ENCODE results near the gene EPS15.

Gene EPS15

GRCh38 chr1:51344602-51345299 lies 174.3 kb downstream of the EPS15 start:
- no peaks in the 10 kb centered on the region for H3K36me3 ChIP-seq (replicated peaks)
- in situ Hi-C loops (cut with HindIII; ENCODE audit: low pct_ligation_motif_present, low sequenced_read_pairs) = no loop called here
- peak overlapping the region; percentile 27 for H3K4me3 ChIP-seq (ENCODE audit: low read depth, low read length)
- no peak for TF ChIP-seq CTCF (IDR thresholded peaks at IDR 0.05; ENCODE audit: low read depth, low read length, missing control alignments)
- DNase-seq = no peak
- H3K27ac ChIP-seq = no peak overlapping the region
- H3K27me3 ChIP-seq (replicated peaks) = peaks cover 14% of the 10 kb centered on the region

GRCh38 chr1:51344276-51344601 lies 174.8 kb downstream of the EPS15 start:
- Histone ChIP-seq H3K4me3 (ENCODE audit: low read depth, low read length) (no peak overlapping the region), H3K27ac (no peak overlapping the region), H3K36me3 (replicated peaks) (no peaks in the 10 kb centered on the region), H3K27me3 (replicated peaks) (peaks cover 14% of the 10 kb centered on the region)
- in situ Hi-C loops (cut with HindIII; ENCODE audit: low pct_ligation_motif_present, low sequenced_read_pairs) = no loop called here
- DNase-seq = no peak
- no peak for TF ChIP-seq CTCF (IDR thresholded peaks at IDR 0.05; ENCODE audit: low read depth, low read length, missing control alignments)

GRCh38 chr1:51343624-51344023 lies 175.4 kb downstream of the EPS15 start:
- H3K27ac ChIP-seq = no peak overlapping the region

GRCh38 chr1:51342591-51343206 lies 176.4 kb downstream of the EPS15 start:
- Histone ChIP-seq H3K36me3 (replicated peaks) (no peaks in the 10 kb centered on the region), H3K4me3 (ENCODE audit: low read depth, low read length) (no peak overlapping the region), H3K27me3 (replicated peaks) (peaks cover 14% of the 10 kb centered on the region), H3K27ac (no peak overlapping the region)
- in situ Hi-C loops (cut with HindIII; ENCODE audit: low pct_ligation_motif_present, low sequenced_read_pairs) = no loop called here
- no peak for DNase-seq
- TF ChIP-seq CTCF (IDR thresholded peaks at IDR 0.05; ENCODE audit: low read depth, low read length, missing control alignments) = no peak

More at GRCh38 chr1:51343624-51344023, 175.4 kb downstream of the EPS15 start:
- Histone ChIP-seq H3K36me3 (replicated peaks) (no peaks in the 10 kb centered on the region), H3K4me3 (ENCODE audit: low read depth, low read length) (no peak overlapping the region), H3K27me3 (replicated peaks) (peaks cover 14% of the 10 kb centered on the region)
- no peak for TF ChIP-seq CTCF (IDR thresholded peaks at IDR 0.05; ENCODE audit: low read depth, low read length, missing control alignments)
- in situ Hi-C loops (cut with HindIII; ENCODE audit: low pct_ligation_motif_present, low sequenced_read_pairs) = no loop called here
- no peak for DNase-seq

- TF ChIP-seq CTCF (IDR thresholded peaks at IDR 0.05; ENCODE audit: low read depth, low read length, missing control alignments) = peak; percentile 22
- Histone ChIP-seq H3K27ac (no peak overlapping the region), H3K36me3 (replicated peaks) (no peaks in the 10 kb centered on the region), H3K4me3 (ENCODE audit: low read depth, low read length) (no peak overlapping the region), H3K27me3 (replicated peaks) (peaks cover 14% of the 10 kb centered on the region)
- in situ Hi-C loops (cut with HindIII; ENCODE audit: low pct_ligation_motif_present, low sequenced_read_pairs) = no loop called here
- DNase-seq = no peak
These were observed 177.1 kb downstream of the EPS15 start for GRCh38 chr1:51341876-51342496.

All from brain microvascular endothelial cell (primary cell).